Thyroid gland (tissue), 4 donors: ENCODE measurements around the gene GDF11.

Source experiments
- POLR2A ChIP-seq, 2 donors: fragments of 450-650 bp; IDR thresholded peaks; one replicate each; pipeline ENCODE4 v1.6.1; 2017; ENCODE audit warnings: antibody characterized with exemption in 2 of 2, mild to moderate bottlenecking in 2 of 2, moderate library complexity in 1 of 2
- TF ChIP-seq, protein P1 (sequence below), 6 experiments: fragments of 200-600 bp in 3 of 6; fragments of 450-650 bp in 3 of 6; sonication (generic) in 3 of 6; IDR thresholded peaks; one replicate each; pipeline ENCODE4 v1.5.1; 2016 to 2019; ENCODE audit warnings: antibody characterized with exemption in 6 of 6, mild to moderate bottlenecking in 2 of 6, inconsistent platforms in 1 of 6, moderate library complexity in 1 of 6

- TF ChIP-seq, protein P1, sequence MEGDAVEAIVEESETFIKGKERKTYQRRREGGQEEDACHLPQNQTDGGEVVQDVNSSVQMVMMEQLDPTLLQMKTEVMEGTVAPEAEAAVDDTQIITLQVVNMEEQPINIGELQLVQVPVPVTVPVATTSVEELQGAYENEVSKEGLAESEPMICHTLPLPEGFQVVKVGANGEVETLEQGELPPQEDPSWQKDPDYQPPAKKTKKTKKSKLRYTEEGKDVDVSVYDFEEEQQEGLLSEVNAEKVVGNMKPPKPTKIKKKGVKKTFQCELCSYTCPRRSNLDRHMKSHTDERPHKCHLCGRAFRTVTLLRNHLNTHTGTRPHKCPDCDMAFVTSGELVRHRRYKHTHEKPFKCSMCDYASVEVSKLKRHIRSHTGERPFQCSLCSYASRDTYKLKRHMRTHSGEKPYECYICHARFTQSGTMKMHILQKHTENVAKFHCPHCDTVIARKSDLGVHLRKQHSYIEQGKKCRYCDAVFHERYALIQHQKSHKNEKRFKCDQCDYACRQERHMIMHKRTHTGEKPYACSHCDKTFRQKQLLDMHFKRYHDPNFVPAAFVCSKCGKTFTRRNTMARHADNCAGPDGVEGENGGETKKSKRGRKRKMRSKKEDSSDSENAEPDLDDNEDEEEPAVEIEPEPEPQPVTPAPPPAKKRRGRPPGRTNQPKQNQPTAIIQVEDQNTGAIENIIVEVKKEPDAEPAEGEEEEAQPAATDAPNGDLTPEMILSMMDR (IDR thresholded peaks at IDR 0.05) = no peak
- no peak for TF ChIP-seq POLR2A (IDR thresholded peaks at IDR 0.05)
Measured at GRCh38 chr12:55771736-55772135, 28.8 kb downstream of the GDF11 start.
